ENCODE results near the gene CHD6.

CHD6 gene

DNA sequence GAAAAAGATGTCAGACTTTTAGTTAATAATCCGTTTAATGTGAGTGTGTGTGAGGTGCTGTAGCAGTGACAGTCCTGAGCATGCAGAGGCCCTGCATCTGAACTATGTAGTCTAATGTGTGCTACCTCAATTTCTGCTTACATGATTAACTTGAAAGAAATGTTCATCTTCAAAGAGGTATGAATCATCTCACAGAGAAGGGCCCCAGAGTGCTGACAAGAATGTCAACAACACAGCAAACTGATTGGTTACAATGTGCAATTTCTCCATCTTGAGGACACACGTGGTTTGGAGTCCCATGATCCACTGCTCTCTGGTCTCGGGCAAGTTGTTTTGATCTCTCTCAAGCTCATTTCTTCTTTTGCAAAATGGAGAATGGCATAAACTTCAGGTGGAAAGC is 189.9 kb downstream of the CHD6 start:
- DNase-seq (ENCODE audit: insufficient read length, low spot score) (peak; percentile 72), FAIRE-seq (peak; percentile 76)

DNA sequence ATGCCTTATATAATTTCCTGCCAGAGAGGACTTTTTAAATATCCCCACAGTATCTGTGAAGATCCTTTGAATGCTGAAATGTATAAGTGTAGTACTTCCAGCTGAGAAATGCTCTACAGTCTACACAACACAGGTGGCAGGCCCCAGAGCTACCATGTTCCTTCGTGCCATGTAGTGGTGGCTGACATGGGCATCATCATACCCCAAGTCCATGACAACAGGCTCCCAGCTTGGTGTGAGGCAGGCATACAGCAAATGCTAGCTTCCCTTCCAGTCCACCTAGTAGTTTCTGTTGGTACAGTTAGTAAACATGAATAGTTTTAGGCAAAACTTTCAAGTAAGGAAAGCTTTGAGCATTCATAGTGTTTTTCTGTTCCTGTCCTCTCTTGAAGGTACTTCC is 190.3 kb downstream of the CHD6 start:
- FAIRE-seq: no peak

DNA sequence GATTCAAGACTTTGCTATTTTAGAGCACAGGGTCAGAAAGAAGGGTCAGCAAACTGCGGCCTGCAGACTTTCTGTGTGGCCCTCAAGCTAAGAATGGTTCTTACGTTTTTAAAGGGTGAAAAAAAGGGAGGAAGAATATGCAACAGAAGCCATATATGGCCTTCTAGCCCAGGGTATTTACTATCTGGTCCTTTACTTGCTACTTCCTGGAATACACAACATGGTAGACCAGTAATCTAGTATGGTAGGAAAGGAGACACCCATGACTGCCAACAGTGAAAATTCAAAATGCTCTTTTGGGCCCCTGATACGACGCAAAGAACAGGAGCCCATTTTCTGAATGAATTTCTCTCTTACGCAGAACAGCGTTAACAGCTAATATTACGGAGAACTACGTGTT is 191.2 kb downstream of the CHD6 start:
- FAIRE-seq (no peak), DNase-seq (ENCODE audit: insufficient read length, low spot score) (no peak)

More for the DNA sequence above, 190.3 kb downstream of the CHD6 start:
- no peak for DNase-seq (ENCODE audit: insufficient read length, low spot score)

DNA sequence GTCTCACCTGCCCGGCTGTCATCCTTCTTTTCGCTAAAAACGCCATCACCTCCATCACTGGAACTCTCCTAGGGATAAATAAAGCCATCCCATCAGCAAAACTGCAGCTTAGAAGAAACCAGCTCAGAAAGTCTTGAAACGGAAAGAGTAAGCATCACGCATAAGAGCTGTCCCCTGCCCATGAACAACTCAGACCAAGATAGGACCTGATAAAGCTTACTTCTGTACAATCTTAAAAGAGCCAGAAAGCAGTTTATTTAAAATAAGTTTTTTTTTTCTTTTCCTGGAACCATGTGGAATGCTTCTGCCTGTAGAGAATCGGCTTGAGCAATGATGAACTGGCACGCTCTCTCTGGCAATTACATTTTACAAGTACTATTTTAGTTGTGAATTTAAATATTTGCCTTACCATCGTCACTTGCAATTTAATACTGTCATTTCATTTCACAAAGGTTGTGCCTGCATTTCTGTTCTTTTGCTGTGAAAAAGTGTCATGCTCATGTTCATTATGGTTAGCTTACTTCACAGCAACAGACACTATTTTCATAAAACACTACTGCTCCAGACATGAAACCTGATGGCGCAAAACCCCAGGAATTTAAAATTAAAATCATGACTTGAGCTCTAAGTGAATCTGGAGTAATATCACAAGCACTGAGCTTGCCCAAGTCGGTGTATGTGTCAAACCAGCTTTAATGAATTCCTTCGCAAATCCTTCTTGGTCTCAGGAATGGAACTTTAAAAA is 191.9 kb downstream of the CHD6 start:
- DNase-seq (ENCODE audit: insufficient read length, low spot score): no peak
- FAIRE-seq: no peak

- DNase-seq (ENCODE audit: insufficient read length, low spot score): no peak
- no peak for FAIRE-seq
Measured at GRCh38 chr20:41425180-41425884, 192.8 kb downstream of the CHD6 start.

DNA sequence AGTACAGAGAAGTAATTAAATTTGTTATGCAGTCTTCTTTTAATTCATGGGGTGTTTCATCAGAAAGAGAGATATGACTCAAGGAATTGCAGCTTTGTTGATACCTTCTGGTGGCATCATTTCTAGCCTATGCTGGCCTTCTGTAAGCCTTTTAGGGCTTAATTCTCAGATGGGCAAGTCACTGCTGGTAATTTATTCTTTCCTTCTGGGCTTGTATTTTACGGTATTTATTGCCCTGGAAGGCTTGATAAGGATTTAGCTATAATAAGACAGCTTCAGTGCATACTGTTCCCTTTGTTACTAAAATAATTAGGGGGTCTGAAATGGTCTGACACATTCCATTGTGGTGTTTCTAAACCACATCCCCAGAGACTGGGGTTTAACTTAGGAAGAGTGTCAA is 193.6 kb downstream of the CHD6 start:
- DNase-seq (ENCODE audit: insufficient read length, low spot score): no peak
- FAIRE-seq: no peak

- FAIRE-seq (no peak), DNase-seq (ENCODE audit: insufficient read length, low spot score) (no peak)
Measured at GRCh38 chr20:41424011-41424410, 194.2 kb downstream of the CHD6 start.

DNA sequence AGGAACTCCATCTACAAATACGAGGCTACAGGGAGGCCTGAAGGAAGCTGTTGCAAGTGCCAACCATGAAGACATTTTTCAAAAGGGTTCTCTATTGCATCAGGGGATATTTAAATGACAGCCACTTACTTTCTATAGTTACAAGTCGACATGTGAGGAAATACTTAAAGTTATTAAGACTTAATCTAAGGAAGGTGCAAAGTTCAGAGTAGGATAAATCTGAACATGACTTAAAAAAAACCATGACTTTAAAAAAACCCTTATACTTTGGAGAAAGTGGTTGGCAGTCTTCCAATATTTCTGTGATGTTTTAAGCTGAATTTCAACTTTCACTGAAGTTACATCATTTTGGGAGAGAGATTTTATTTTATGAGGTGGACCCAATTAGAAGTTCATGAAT is 195.2 kb downstream of the CHD6 start:
- DNase-seq (ENCODE audit: insufficient read length, low spot score): no peak
- no peak for FAIRE-seq

- FAIRE-seq (peak; percentile 67), DNase-seq (ENCODE audit: insufficient read length, low spot score) (no peak)
Measured at GRCh38 chr20:41418739-41419293, 199.4 kb downstream of the CHD6 start.

DNA sequence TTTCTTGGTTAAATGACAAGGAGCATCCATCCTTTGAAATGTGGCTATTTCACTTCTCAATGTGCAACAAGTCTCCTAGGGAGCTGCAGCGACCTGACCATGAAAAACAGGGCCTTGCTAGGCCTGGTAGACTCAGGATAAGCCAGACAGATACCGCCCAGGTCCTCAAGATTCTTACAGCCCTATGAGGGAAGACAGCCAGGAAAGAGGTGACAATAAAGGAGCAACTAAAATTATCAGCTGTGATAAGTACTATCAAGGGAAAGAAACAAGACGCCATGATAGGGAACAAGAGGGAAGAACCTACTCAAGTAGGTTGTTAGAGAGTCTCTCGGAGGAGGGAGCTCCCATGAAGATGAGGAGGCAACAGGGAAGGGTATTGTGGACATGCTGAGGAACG is 200.1 kb downstream of the CHD6 start:
- no peak for DNase-seq (ENCODE audit: insufficient read length, low spot score)
- no peak for FAIRE-seq

- DNase-seq (ENCODE audit: insufficient read length, low spot score): no peak
- FAIRE-seq: no peak
Measured at GRCh38 chr20:41415191-41415590, 203.0 kb downstream of the CHD6 start.

GRCh38 chr20:41413169-41413568 is 205.0 kb downstream of the CHD6 start:
- FAIRE-seq (no peak), DNase-seq (ENCODE audit: insufficient read length, low spot score) (no peak)

DNA sequence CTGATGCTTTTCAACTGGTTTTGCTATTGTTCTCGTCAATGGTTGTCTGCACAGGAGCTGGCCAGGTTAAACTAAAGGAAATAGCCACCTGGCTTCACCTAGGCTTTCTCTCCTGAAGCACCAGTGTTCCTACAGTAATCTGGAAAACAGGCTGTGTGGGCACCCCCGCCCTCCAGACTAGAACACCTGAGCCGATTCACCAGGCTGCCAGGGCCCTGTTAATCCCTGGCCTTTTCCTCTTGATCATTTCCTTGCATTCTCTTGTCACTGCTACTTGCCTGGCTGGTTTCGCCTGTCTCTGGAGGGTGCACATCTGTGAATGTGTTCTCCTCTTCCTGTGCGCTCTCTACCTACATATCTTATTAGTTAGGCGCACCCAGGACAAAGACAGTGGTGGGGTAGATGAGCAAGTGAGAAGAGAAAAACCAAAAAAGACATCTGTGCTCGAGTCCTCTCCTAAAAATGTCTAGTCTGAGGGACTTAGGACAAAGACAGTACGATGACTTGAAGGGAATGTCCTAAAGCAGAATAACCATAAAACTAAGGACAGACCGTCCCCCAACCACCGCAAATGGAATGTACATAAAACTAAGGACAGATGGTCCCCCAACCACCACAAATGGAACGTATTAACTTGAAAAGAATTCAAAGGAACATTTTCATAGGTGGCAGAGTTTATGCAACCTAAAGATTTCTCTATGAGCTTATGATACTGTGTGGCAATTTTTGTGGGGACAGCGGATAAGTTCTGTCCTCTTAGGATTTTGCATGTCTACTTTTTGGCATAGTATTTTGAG is 205.7 kb downstream of the CHD6 start:
- FAIRE-seq (no peak), DNase-seq (ENCODE audit: insufficient read length, low spot score) (no peak)

GRCh38 chr20:41411391-41411847 is 206.8 kb downstream of the CHD6 start:
- no peak for FAIRE-seq

GRCh38 chr20:41408986-41409385 is 209.2 kb downstream of the CHD6 start:
- no peak for DNase-seq (ENCODE audit: insufficient read length, low spot score)
- no peak for FAIRE-seq

More at GRCh38 chr20:41411391-41411847, 206.8 kb downstream of the CHD6 start:
- DNase-seq (ENCODE audit: insufficient read length, low spot score): no peak

DNA sequence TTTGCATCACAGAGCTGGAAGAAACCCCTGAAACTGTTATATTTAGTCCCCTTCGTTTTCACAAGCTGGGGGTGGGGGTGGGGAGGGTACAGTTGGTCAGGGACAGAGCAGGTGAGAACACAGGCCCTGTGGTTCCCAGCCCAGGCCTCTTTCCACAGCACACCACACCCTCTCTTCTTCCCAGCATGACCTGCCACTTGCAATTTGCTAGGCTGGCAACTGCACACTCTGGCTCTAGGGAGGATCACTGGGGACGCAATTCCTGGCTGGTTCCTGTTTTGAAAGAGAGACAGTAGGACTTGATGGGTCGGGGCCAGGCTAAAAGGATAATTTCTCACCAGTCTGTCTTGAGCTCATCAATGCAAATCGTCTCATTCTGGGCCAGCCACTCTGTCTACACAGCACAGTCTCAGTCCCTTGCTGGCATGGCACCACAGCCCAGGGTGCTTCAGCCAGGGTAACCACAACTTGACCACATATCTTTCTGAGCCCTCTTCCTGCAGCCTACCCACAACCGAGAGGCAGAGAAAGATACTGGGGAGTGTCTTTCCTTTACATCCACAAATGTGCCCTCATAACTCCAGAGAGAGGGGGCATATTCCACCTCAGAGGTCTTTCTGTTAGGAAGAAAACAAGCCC is 209.9 kb downstream of the CHD6 start:
- FAIRE-seq (no peak), DNase-seq (ENCODE audit: insufficient read length, low spot score) (no peak)

GRCh38 chr20:41407607-41408006 is 210.6 kb downstream of the CHD6 start:
- no peak for FAIRE-seq
- no peak for DNase-seq (ENCODE audit: insufficient read length, low spot score)

GRCh38 chr20:41406896-41407444 is 211.2 kb downstream of the CHD6 start:
- no peak for DNase-seq (ENCODE audit: insufficient read length, low spot score)
- FAIRE-seq: no peak

GRCh38 chr20:41406353-41406752 is 211.8 kb downstream of the CHD6 start:
- FAIRE-seq (peak; percentile 26), DNase-seq (ENCODE audit: insufficient read length, low spot score) (no peak)

GRCh38 chr20:41405436-41405835 is 212.7 kb downstream of the CHD6 start:
- DNase-seq (ENCODE audit: insufficient read length, low spot score) (no peak), FAIRE-seq (peak; percentile 58)

Measured in HTR-8/SVneo (cell line).